H1 (cell line): Measurements from ENCODE around the gene PINLYP. TPM values are rescaled to one million over a fixed set of nuclear protein-coding genes. Genes with fewer than 3 reads are reported as not detected.

ENCODE experiments used
- BCL11A ChIP-seq, 2 experiments: IDR thresholded peaks; one replicate each; pipeline ENCODE4 v1.6.1; 2011; ENCODE audit warnings: low read depth in 2 of 2, low read length in 2 of 2, mild to moderate bottlenecking in 2 of 2
- CTCF ChIP-seq, 3 experiments: IDR thresholded peaks; 1 replicate in 2 of 3; 2 replicates in 1 of 3; pipeline versions ENCODE4 v1.5.1 to v1.6.1; 2011; ENCODE audit warnings: low read length in 3 of 3, mild to moderate bottlenecking in 3 of 3, inconsistent platforms in 2 of 3, low read depth in 1 of 3, moderate library complexity in 1 of 3; ENCODE audit not compliant: insufficient read depth in 1 of 3; ENCODE audit errors: control extremely low read depth in 1 of 3
- FOSL1 ChIP-seq: IDR thresholded peaks from 2 replicates; pipeline ENCODE4 v1.6.1; 2011; ENCODE audit warnings: mild to moderate bottlenecking, low read depth, low read length, moderate library complexity; ENCODE audit not compliant: insufficient read depth
- KDM4A ChIP-seq: IDR thresholded peaks from one replicate; pipeline ENCODE4 v1.7.1; 2012; ENCODE audit warnings: low read depth, mild to moderate bottlenecking, moderate library complexity, low read length, inconsistent platforms; ENCODE audit not compliant: severe bottlenecking
- POLR2AphosphoS5 ChIP-seq: IDR thresholded peaks from 2 replicates; pipeline ENCODE4 v1.6.1; 2011; ENCODE audit warnings: low read depth, low read length
- POU5F1 ChIP-seq: IDR thresholded peaks from 2 replicates; pipeline ENCODE4 v1.6.1; 2011; ENCODE audit warnings: low read depth, mild to moderate bottlenecking, low read length, moderate library complexity
- SIRT6 ChIP-seq: IDR thresholded peaks from one replicate; pipeline ENCODE4 v1.7.1; 2012; ENCODE audit warnings: low read length, inconsistent platforms
- TEAD4 ChIP-seq: IDR thresholded peaks from 2 replicates; pipeline ENCODE4 v1.6.1; 2012; ENCODE audit warnings: low read depth, low read length, inconsistent platforms, mixed read lengths
- ZNF274 ChIP-seq: IDR thresholded peaks from 2 replicates; pipeline ENCODE4 v1.7.0; 2012; ENCODE audit warnings: low read length, borderline replicate concordance; ENCODE audit errors: extremely low read depth
- polyA plus RNA-seq, 7 experiments: library from polyadenylated mRNA; depleted of rRNA in 3 of 7; stranded (reverse) in 5 of 7; unstranded in 2 of 7; fragments of >200 nt in 5 of 7; fragments of 200-250 nt in 2 of 7; gene quantifications; 1 replicate in 5 of 7; 2 replicates in 1 of 7; 4 replicates in 1 of 7; pipeline versions ENCODE4 v1.2.1 to v1.2.3, GENCODE V29; 2011 to 2013; ENCODE audit warnings: missing spikeins in 2 of 7, mixed read lengths in 2 of 7
- total RNA-seq: library from RNA; stranded (reverse); fragmentation: NEBNext Ultra II Directional; extraction: Animal tissue kit (Norgen Biotek cat#: 25700); gene quantifications from 2 replicates; pipeline ENCODE4 v1.2.1, GENCODE V29; 2021

The PINLYP gene
- total and polyA plus RNA-seq, 2 of the 8 experiments (the other 6 are each of a cell fraction or from before 2014, with no cell fraction given), result 7.5 to 31.3 TPM

GRCh38 chr19:43563816-43564457 is 11.7 kb upstream of the PINLYP start (continued):
- TF ChIP-seq CTCF (IDR thresholded peaks at IDR 0.05; ENCODE audit: control extremely low read depth in 1 of 3, insufficient read depth in 1 of 3, low read depth in 1 of 3, low read length in 3 of 3) (no peak), TEAD4 (no peak), KDM4A (no peak), FOSL1 (no peak), ZNF274 (no peak), SIRT6 (no peak), BCL11A (IDR thresholded peaks at IDR 0.05; ENCODE audit: low read depth in 2 of 2, low read length in 2 of 2) (no peak), POU5F1 (no peak), POLR2AphosphoS5 (no peak)
